ENCODE data around the gene CYP2S1. TPM values are rescaled to one million over a fixed set of nuclear protein-coding genes. Genes with fewer than 3 reads are reported as not detected.

Gene CYP2S1
- total and polyA plus RNA-seq, 2 of the 4 experiments (the other 2 are of a cell fraction) = 0.54 to 2.1 TPM

DNA sequence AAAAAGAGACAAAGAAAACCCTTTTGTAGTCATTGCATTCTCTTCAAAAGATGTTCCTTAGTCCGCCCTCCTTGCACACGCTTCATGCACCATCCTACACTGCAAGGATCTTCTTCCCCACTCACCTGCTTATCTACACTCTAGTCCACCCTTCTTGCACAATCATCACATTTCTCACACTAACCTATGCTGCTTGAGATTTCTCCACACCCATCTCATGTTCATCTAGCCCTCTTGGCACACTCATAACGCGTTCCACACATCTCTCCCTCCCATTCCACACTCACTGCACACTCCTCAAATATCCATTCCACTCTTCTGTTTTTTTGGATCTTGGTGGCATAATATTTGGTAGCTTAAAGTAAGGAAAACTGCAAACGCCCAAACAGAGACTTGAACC, 48.8 kb downstream of the CYP2S1 start:
- CTCF ChIA-PET = interaction anchor here (0.6 kb wide), 1 partner anchor 37 kb away, joined by 9 read pairs; no protein-coding TSS in a partner anchor
- Histone ChIP-seq H3K27ac (ENCODE audit: insufficient read depth, low read length) (no peak overlapping the region), H2AK5ac (ENCODE audit: low read depth, low read length) (no peak overlapping the region), H2AFZ (replicated peaks; ENCODE audit: low read length, poor library complexity) (no peak overlapping the region), H3K4me2 (ENCODE audit: low read depth, low read length) (no peak overlapping the region), H3K18ac (ENCODE audit: low read depth, low read length) (no peak overlapping the region), H2AK9ac (replicated peaks; ENCODE audit: low read depth, low read length, poor library complexity) (peak overlapping the region; percentile 31), H3K9me1 (ENCODE audit: insufficient read depth, low read length) (peaks cover 14% of the 10 kb centered on the region), H3K9me3 (ENCODE audit: control insufficient read depth, insufficient read depth, low read length) (no peaks in the 10 kb centered on the region), H2BK120ac (ENCODE audit: low read depth, low read length) (no peak overlapping the region), H3K23ac (ENCODE audit: low read depth, low read length) (peak overlapping the region; percentile 49; the same call in 1 of the 2 replicates), H3K36me3 (ENCODE audit: control insufficient read depth, insufficient read depth, low read length) (peaks cover 86% of the 10 kb centered on the region), H2BK5ac (ENCODE audit: low read depth, low read length, poor library complexity, severe bottlenecking) (no peak overlapping the region), H3K9ac (ENCODE audit: low read depth, low read length) (no peak overlapping the region), H3K4me1 (ENCODE audit: control insufficient read depth, insufficient read depth, low read length) (no peaks in the 10 kb centered on the region), H3K27me3 (ENCODE audit: control insufficient read depth, insufficient read depth, low read length) (no peaks in the 10 kb centered on the region), H3K4me3 (ENCODE audit: insufficient read depth, low read depth, low read length) (no peak overlapping the region), H4K20me1 (ENCODE audit: insufficient read depth, low read length) (peaks cover 41% of the 10 kb centered on the region), H3K56ac (ENCODE audit: extremely low read depth, insufficient read depth, low read length) (no peak overlapping the region), H3K14ac (replicated peaks; ENCODE audit: low read depth, low read length) (no peak overlapping the region), H4K8ac (ENCODE audit: low read depth in 2 of 2, low read length in 2 of 2) (no peak overlapping the region; a peak in 1 of 4 replicates), H4K5ac (ENCODE audit: low read depth, low read length) (no peak overlapping the region; the same call in 1 of the 2 replicates), H2BK20ac (ENCODE audit: low read depth, low read length) (no peak overlapping the region), H4K91ac (ENCODE audit: insufficient read depth, low read depth, low read length) (no peak overlapping the region), H2BK15ac (ENCODE audit: low read depth, low read length) (no peak overlapping the region), H3K4ac (ENCODE audit: low read depth, low read length) (no peak overlapping the region), H3K79me1 (ENCODE audit: low read depth in 1 of 2, low read length in 2 of 2) (peaks cover 69 to 74% of the 10 kb centered on the region in 2 experiments)
- POLR2A ChIA-PET (ENCODE audit: unreplicated experiment) = no interaction called here
- dilution Hi-C loops (cut with HindIII; ENCODE audit: low sequenced_read_pairs, unreplicated experiment) = no loop called here
- WGBS, 2 experiments (ENCODE audit: extremely low coverage in 2 of 2, insufficient read length in 1 of 2) = 65 to 100% methylated on average over 2 of the region's 5 CpGs
- DNase-seq (no peak), ATAC-seq (ENCODE audit: low read depth) (no peak)
- TF ChIP-seq, protein P1, sequence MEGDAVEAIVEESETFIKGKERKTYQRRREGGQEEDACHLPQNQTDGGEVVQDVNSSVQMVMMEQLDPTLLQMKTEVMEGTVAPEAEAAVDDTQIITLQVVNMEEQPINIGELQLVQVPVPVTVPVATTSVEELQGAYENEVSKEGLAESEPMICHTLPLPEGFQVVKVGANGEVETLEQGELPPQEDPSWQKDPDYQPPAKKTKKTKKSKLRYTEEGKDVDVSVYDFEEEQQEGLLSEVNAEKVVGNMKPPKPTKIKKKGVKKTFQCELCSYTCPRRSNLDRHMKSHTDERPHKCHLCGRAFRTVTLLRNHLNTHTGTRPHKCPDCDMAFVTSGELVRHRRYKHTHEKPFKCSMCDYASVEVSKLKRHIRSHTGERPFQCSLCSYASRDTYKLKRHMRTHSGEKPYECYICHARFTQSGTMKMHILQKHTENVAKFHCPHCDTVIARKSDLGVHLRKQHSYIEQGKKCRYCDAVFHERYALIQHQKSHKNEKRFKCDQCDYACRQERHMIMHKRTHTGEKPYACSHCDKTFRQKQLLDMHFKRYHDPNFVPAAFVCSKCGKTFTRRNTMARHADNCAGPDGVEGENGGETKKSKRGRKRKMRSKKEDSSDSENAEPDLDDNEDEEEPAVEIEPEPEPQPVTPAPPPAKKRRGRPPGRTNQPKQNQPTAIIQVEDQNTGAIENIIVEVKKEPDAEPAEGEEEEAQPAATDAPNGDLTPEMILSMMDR (conservative IDR thresholded peaks at IDR 0.05; ENCODE audit: low read depth, low read length) = no peak
- peak; percentile 74 for TF ChIP-seq CEBPB (IDR thresholded peaks at IDR 0.05; ENCODE audit: low read depth, low read length)
- no TSS peak for BruUV-seq (replicated peaks)
- in situ Hi-C loops (cut with MboI; ENCODE audit: low sequenced_read_pairs) = no loop called here
- intact Hi-C loops (cut with micrococcal nuclease) = no loop called here
